ENCODE data around the gene NEB.

Gene NEB, protein sequence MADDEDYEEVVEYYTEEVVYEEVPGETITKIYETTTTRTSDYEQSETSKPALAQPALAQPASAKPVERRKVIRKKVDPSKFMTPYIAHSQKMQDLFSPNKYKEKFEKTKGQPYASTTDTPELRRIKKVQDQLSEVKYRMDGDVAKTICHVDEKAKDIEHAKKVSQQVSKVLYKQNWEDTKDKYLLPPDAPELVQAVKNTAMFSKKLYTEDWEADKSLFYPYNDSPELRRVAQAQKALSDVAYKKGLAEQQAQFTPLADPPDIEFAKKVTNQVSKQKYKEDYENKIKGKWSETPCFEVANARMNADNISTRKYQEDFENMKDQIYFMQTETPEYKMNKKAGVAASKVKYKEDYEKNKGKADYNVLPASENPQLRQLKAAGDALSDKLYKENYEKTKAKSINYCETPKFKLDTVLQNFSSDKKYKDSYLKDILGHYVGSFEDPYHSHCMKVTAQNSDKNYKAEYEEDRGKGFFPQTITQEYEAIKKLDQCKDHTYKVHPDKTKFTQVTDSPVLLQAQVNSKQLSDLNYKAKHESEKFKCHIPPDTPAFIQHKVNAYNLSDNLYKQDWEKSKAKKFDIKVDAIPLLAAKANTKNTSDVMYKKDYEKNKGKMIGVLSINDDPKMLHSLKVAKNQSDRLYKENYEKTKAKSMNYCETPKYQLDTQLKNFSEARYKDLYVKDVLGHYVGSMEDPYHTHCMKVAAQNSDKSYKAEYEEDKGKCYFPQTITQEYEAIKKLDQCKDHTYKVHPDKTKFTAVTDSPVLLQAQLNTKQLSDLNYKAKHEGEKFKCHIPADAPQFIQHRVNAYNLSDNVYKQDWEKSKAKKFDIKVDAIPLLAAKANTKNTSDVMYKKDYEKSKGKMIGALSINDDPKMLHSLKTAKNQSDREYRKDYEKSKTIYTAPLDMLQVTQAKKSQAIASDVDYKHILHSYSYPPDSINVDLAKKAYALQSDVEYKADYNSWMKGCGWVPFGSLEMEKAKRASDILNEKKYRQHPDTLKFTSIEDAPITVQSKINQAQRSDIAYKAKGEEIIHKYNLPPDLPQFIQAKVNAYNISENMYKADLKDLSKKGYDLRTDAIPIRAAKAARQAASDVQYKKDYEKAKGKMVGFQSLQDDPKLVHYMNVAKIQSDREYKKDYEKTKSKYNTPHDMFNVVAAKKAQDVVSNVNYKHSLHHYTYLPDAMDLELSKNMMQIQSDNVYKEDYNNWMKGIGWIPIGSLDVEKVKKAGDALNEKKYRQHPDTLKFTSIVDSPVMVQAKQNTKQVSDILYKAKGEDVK (N-terminal part only)

DNA sequence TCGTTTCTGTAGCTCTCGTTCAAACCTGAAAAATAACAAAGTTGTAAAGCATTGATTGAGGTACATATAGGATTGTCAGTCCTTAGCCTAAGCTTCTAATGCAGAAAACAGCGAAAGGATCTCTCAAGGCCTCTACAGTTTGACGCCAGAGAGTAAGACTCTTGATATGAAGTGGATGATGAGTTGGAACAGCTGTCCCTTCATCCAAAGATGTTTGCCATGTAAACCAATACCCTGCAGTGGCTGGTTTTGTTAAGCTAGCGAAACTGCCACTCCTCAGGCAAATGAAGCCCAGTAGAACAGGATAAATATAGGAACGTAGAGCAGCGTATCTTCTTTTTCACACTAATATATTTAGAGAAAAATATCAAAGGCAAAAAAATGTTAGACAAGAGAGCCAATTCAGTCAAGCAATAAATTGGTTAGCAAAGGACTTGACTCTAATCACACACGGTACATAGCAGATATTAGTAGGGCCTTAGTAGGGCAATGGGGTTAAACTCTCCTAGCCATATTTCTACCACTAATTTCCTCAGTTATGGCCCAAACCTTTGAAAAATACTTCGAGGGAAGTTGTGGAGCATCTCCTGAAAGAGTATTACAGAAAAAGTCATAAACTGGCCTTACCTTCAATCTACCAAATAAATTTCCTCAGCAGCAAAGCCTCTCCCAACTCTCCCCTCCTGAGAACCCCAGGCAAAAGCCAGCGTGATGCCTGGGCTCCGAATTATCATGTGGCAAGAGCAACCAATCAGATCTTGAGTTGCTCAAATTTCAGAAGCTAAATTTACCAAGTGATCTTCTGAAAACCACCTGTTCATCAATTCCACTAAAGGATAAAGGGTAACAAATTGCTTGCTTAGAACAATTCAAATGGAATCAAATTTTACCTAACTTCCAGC is at the start of gene NEB:
NEB (minus strand) TSS at position 706 of the 902 bp plus-strand sequence. CDS start 1,320 bp downstream, outside the sequence.
- no peak for DNase-seq

DNA sequence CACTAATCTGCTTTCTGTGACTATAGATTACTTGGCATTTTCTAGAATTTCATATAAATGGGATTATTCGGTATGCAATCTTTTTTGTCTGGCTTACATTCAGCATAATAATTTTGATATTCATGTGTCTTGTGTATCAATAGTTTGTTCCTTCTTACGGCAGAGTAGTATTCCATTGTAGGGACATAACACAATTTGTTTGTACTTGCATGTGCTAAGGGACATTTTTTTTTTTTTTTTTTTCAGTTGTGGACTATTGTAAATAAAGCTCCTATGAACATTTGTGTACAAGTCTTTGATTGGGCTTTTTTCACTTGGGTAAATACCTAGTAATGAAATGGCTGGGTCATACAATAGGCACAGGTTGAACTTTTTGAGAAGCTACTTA is 48.9 kb upstream of the NEB start:
- no peak for DNase-seq

DNA sequence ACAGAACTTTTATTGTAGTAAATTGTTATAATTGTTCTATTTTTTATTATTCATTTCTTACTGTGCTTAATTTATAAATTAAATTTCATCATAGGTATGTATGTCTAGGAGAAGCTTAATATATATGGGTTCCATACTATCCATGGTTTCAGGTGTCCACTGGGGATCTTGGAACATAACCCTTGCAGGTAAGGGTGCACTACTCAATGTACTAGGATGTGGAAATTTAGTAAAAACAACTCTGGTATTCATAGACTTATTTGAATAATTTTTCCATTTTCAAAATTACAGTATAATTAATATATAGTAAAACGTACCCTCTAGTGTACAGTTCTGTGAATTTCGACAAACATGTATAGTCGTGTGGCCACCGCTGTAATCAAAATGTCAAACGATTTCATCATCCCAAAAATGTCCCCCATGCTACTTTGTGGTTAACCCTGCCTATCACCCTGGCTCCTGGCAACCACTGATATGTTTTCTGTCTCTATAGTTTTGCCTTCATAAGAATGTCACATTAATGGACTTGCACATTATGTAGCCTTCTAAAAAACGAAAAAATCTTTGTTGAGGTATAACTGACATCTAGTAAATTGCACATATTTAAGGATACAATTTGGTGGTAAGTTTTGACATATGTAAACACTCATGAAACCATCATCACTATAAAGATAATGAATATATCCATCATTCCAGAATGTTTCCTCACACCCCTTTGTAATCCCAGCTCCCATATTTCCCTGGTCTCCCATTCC is 48.3 kb upstream of the NEB start:
- DNase-seq: no peak

DNA sequence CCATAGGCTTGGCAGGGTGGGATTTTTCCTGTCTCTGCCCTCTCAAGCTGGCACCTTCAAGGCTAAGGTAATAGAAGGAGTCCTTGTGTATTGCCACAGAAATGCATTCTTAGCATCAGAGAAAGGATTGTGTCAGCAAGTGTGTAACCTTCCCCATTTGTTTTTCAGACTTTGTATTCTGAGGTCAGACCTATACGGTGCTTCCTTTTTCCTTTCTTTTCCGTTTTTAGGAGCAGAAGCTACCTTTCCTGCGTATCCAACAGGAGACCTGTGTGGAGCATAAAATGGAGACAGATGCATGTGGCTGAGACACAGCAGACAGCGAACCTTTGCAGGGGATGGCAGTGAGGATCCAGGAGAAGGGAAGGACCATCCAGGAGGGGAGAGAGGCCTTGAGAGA is 47.4 kb upstream of the NEB start:
- no peak for DNase-seq

DNA sequence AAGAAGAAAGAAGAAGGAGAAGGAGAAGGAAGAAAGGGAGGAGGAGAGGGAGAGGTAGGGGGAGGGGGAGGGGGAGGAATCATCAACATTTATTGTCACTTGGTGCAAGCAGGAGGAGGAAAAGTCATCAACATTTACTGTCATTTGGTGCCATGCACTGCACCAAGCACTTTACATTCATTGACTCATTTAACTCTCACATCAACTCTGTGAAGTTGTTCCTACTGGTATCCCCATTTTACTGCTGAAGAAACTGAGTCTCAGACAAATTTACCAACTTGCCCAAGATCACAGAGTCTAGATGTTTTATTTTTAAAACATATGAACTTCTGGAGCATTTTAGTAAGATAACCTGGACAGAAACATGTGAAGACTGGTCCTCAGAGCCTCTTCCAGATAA is 46.7 kb upstream of the NEB start:
- no peak for DNase-seq

DNA sequence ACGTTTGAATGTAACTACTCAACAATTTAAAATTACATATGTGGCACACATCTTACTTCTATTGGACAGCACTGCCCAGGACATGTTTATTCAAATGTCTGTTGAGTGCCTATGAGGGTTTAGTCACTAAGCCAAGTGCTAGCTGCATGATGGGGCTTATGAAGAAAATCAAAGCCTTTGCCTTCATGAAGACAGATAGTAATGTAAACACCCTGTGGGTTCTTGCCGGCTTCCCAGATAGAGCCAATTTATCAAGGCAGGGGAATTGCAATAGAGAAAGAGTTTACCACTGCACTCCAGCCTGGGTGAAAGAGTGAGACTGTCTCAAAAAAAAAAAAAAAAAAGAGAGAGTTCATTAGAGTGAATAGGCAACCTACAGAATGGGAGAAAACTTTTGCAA is 43.7 kb upstream of the NEB start:
- DNase-seq: no peak

DNA sequence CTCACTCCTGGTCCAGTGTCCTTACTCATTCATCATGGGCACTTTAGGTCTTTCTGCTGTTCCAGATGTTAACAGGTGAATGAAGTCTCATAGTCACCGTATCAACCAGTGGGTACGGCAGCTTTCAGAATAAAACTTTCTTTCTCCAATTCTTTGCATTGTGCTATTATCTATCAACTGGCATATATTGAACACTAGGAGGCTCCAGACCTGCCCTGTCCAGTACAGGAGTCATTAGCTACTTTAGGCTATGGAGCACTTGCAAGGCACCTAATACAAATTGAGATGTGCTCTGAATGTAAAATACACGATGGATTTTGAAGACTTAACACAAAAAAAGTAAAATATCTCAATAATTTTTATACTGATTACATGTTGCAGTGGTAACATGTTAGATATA is 43.2 kb upstream of the NEB start:
- DNase-seq: no peak

DNA sequence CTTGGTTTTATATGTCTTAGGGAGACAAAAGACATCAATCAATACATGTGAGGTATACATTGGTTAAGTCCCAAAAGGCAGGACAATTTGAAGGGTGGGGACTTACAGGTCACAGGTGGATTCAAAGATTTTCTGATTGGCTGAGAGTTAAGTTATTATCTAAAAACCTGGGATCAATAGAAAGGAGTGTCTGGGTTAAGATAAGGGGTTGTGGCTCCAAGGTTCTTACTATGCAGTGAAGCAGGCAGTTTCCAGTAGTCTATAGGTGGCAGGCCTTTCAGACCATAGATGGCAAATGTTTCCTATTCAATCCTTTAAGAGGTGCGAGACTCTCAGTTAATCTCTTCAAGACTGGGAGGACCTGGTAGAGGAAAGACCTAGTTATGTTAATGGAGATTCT is 42.1 kb upstream of the NEB start:
- no peak for DNase-seq

DNA sequence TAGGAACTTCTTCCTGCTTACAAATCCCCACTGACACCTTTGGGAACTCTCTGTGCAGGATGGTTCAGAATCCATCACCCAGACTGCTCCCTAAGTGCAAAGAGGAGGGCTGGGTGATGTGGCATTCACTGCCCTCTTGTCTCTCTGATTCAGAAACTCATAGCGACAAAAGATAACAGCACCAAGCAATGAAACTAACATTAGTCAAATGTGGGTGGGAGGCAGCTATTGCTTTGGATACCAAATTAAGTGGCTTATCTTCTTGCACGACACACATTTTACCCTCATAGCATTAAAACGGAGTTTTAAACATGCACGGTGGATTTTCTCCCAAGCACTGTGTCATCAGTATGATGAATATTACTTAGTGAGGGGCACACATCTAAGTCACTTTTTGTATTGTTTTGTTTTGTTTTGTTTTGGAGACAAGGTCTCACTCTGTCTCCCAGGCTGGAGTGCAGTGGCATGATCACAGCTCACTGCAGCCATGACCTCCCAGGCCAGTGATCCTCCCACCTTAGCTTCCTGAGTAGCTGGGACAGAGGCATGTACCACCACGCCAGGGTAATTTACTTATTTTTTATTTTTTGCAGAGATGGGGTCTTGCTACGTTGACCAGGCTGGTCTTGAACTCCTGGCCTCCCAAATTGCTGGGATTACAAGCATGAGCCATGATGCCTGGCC is 40.9 kb upstream of the NEB start:
- DNase-seq: no peak

DNA sequence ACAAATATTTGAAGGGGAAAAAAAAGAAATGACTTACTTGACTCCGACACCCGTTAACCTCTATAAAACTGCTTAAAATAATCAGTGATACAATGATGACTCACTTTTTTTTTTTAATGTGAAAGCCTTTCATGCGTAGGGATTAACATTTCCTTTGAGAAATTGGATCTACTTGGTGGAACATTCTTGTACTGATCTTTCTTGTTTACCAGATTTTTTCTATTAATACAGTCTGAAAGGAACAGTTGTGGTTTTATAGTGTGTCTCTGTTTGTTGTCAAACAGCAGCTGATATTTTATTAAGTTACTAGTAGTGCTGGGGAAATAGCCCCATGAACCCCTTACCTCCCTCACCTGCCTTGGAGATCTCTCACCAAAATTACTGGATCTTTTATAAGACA is 40.2 kb upstream of the NEB start:
- DNase-seq: no peak

DNA sequence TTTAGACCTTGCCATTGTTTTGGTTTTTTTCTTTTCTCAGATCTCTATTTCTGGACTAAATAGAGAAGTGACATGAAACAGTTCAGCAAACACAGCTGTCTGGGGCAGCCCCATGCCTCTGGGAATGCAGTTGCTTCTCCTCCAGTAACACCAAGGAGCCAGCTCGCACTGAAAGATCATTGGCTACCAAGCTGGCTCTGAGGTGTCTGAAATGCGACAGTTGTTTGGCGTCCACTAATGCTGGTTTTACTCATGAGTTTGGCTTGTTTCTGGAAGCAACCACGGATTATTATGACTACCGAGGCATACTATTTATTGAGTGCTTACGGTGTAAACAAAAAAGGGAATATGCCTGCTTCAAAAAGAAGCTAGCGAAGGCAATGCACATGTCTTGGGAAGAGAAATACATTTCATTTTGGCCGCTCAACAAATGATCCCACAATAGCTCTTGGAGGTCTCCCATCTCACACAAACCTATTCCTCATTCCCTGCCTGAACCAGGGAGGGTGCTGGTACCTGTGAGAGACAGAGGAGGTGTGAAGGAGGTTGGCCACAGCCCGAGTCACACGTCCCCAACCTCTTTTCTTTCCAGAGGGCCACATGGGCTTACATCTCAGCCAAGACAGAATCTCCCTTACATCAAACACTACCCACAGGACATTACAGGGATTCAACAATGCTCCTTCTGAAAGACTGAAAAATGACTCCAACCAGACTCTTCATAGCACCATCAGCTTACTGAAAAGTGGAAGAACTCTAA is 37.5 kb upstream of the NEB start:
- no peak for DNase-seq

DNA sequence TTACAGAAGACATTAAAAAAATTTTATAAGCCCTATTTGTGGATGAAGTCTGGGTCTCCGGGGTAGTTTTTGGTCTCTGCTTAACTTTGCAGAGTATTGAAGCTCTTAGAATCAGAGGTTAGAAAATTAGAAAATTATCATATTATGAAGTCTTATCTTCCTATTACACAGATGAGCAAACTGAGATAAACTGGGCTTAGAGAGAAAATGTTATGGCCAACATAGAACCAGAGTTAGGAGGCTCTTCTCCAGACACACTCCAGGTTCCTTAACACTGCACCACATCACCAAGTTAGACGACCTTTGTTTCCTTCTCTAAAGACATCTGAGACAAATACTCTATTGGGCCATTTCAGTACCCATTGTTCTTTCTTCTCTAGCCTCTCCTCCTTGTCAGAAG is 36.7 kb upstream of the NEB start:
- DNase-seq: no peak

DNA sequence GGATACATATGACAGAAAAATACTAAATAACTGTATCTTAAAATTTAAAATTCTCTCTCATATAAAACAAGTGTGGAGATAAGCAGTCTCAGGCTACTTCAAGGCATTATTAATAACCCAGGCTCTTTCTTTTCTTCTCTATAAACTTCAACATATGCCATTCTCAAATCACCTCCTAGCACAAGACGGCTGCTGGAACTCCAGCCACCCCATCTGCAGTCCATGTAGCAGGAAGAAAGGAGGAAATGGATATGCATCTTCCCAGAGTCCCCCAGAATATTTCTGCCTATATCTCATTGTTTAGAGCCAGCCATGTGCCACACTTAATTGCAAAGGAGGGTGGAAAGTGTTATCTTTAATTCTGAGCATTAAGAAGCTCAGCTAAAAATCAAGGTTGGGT is 35.3 kb upstream of the NEB start:
- no peak for DNase-seq

DNA sequence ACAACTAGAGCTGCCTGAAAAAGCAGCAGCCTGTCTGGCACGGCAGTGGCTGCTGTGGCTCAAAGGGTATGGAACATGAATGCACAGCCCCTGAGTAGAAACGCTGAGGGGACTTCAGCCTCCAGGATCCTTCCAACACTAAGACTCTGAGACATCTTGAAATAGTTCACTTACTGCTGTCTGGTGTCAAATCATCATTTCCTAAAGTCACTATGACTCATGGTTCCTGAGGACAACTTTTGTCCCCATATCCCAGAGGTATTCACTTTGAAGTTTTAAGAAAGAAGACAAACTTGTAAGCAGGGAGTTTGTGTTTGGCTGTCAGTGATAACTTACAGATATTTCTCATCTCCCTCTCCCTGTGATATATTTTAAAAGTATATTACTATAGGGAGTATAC is 33.3 kb upstream of the NEB start:
- DNase-seq: no peak

DNA sequence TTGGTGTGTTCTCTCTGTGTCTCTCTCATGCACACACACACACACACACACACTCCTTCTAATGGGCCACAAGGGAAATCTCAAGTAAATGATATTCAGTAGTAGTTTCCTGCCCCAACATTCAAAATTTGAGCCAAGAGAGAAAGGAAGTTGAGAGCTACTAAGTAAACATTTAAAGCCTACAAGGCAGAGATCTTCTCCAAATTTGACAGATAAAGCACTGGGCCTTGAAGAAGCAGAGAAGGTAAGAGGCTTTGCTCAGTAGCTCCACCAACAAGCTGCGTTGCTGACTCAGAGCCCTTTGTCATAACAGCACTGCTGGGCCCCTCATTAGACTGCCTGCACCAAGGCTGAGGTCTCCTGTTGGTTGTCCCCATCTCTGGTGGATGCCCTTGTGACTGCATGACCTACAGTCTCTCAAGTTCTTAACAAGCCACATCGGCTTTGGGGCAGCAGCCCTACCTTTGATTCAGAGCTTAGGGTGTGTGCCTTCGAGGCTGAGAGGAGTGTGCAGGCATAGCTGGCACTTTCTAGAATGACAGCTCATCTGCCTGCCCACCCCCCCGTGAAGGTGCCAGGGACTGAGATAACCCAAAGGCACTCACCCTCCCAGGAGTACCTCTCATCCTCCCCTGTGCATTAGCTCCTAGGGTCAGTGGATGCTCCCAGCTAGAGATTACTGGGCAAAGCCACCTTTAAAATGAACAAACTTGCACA is 32.3 kb upstream of the NEB start:
- DNase-seq: no peak

DNA sequence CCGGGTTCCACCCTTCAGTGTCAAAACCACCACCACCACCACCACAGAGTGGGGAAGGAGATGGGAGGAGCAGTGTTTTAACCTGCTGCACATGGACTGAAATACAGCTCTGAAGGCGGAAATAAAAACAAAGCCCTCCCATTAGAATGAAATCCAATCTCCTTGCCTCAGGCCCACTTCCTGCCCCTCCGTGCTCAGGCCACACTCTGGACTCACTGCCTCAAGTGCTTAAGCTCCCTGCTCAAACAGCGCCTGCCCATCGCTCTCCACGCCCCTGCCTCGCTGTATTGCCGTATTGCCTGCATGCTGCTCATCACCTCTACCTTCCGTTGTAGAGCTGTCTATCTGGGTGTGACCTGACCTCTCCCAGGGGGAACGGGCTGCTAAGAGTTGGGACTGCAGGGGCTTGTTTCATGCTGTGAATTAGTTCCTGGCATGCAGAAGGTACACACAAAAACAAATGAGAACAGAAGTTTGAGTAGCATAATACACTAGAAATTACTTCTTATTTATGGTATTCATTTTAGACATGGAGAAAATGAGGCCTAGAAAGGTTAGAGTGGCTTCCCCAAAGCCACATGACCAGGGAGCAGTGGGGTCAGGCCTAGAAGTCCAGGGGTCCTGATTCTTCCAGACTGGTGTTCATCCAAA is 31.6 kb upstream of the NEB start:
- DNase-seq: no peak

DNA sequence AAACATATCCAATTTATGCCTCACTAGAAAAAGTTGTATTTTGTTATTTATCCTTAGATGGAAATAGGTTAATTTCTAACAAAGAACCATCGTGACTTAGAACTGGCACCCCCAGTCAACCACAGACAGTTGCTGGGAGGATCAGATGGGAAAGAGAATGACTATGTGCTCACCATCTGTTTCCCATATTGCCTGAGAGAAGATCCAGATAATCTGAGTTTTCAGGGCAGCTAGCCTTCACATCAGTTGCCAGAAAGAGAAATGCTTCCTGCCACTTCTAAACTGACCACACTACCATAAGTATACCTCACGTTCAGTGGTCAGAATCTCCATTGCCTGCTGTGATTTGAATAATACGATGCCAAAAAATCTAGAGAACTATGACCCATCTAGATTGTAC is 28.4 kb upstream of the NEB start:
- no peak for DNase-seq

DNA sequence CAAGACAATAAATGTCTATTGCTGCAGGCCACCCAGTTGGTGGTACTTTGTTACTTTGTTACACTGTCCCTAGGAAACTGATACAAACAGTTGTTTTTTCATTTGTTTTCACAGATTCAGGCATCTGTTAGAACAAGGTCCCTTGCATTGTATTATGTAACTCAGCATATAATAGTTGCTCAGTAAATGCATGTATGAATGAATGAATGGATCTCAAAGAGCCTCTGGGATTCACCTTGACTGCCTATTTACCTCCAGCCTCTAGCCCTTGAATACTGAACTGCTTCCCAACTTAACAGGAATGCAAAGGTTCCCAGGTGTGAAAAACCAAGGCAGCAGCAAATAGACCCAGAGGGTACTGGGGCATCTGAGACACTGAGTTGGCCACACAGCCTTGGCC is 27.4 kb upstream of the NEB start:
- DNase-seq: no peak

DNA sequence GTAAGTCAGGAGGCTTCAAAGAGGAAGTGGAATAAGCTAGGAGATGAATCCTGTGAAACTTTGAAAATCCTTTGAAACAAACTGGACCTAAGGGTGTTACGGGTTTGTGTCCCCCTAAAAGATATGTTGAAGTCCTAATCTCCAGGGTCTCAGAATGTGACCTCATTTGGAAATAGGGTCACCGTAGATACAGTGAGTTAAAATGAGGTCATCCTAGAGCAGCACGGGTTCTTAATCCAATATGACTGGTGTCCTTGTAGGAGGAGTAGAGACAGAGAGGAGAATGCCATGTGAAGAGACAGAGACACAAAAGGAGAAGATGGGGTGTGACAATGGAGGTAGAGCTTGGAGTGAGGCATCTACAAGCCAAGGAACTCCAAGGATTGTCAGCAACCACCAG is 26.9 kb upstream of the NEB start:
- no peak for DNase-seq
